PC-9 (cell line): ENCODE measurements around the gene NLRP4. TPM values are rescaled to one million over a fixed set of nuclear protein-coding genes. Genes with fewer than 3 reads are reported as not detected.

Experiments
- BruUV-seq: library from RNA; stranded (reverse); fragments of 400-500 nt; replicated peaks from 2 replicates; lab custom pipeline; 2021; lab: Mats Ljungman, UMichigan
- CTCF ChIA-PET: fragments of 300-600 bp; sonication (Branson Sonifier 250); formaldehyde crosslinking; loops from one replicate; lab custom pipeline; 2022; ENCODE audit warnings: antibody characterized with exemption; lab: Charles Lee
- POLR2A ChIA-PET: fragments of 300-600 bp; sonication (Branson Sonifier 250); formaldehyde crosslinking; loops from one replicate; lab custom pipeline; 2022; ENCODE audit warnings: antibody characterized with exemption; ENCODE audit not compliant: unreplicated experiment; lab: Charles Lee
- DNase-seq, 2 experiments: peaks; one replicate each; pipeline versions ENCODE4 v3.0.0 to v3.0.0-alpha.2; 2015 to 2022; ENCODE audit warnings: mixed read lengths in 1 of 2
- H2AFZ ChIP-seq: fragments of 200-600 bp; sonication (generic); 2 replicates; pipeline ENCODE4 v1.8.1; 2017; ENCODE audit warnings: antibody characterized with exemption
- H3F3A ChIP-seq: fragments of 200-600 bp; sonication (generic); 2 replicates; pipeline ENCODE4 v1.8.1; 2017; ENCODE audit warnings: antibody characterized with exemption, mild to moderate bottlenecking, low read depth; ENCODE audit not compliant: insufficient read depth
- H3K27ac ChIP-seq: fragments of 200-600 bp; sonication (generic); 2 replicates; pipeline ENCODE4 v1.6.1; 2016; ENCODE audit warnings: mixed run types
- H3K27me3 ChIP-seq: fragments of 200-600 bp; sonication (generic); 2 replicates; pipeline ENCODE4 v1.6.1; 2016; ENCODE audit warnings: low read depth, mixed run types; ENCODE audit not compliant: insufficient read depth
- H3K36me3 ChIP-seq: fragments of 200-600 bp; sonication (generic); 2 replicates; pipeline ENCODE4 v1.6.1; 2016; ENCODE audit warnings: low read depth, mixed run types
- H3K4me1 ChIP-seq: fragments of 200-600 bp; sonication (generic); replicated peaks from 2 replicates; pipeline ENCODE4 v1.6.1; 2016; ENCODE audit warnings: mixed run types; ENCODE audit not compliant: insufficient read depth
- H3K4me2 ChIP-seq: fragments of 200-600 bp; sonication (generic); 2 replicates; pipeline ENCODE4 v1.6.1; 2017; ENCODE audit warnings: mixed run types
- H3K4me3 ChIP-seq: fragments of 200-600 bp; sonication (generic); 2 replicates; pipeline ENCODE4 v1.6.1; 2016; ENCODE audit warnings: mixed run types
- H3K79me2 ChIP-seq: fragments of 200-600 bp; sonication (generic); 2 replicates; pipeline ENCODE4 v1.6.1; 2017; ENCODE audit warnings: low read depth, mixed run types
- H3K9me2 ChIP-seq: fragments of 200-600 bp; sonication (generic); 2 replicates; pipeline ENCODE4 v1.8.1; 2017; ENCODE audit warnings: mild to moderate bottlenecking; ENCODE audit not compliant: insufficient read depth
- H3K9me3 ChIP-seq: fragments of 200-600 bp; sonication (generic); 2 replicates; pipeline ENCODE4 v1.8.1; 2016; ENCODE audit warnings: low read depth; ENCODE audit not compliant: insufficient read depth
- H4K20me1 ChIP-seq: fragments of 200-600 bp; sonication (generic); 2 replicates; pipeline ENCODE4 v1.8.1; 2017; ENCODE audit not compliant: insufficient read depth
- EZH2 ChIP-seq: fragments of 200-600 bp; sonication (generic); IDR thresholded peaks from 2 replicates; pipeline ENCODE4 v1.8.0; 2017; ENCODE audit warnings: antibody characterized with exemption, low read depth
- intact Hi-C: fragments of 100-400 bp; cut with micrococcal nuclease; formaldehyde crosslinking; loops from one replicate; pipeline ENCODE4 v1.10.0; 2022; ENCODE audit not compliant: unreplicated experiment
- total RNA-seq: library from RNA; stranded (reverse); gene quantifications from 2 replicates; pipeline ENCODE4 v1.2.3, GENCODE V29; 2021
- TF ChIP-seq, protein P1 (sequence below): fragments of 200-600 bp; sonication (generic); conservative IDR thresholded peaks from 2 replicates; pipeline ENCODE4 v1.6.1; 2017; ENCODE audit warnings: mixed run types, antibody characterized with exemption, mild to moderate bottlenecking, moderate library complexity

Gene NLRP4
- total RNA-seq, 1 experiment from 2014 or later = 1.7 TPM

DNA sequence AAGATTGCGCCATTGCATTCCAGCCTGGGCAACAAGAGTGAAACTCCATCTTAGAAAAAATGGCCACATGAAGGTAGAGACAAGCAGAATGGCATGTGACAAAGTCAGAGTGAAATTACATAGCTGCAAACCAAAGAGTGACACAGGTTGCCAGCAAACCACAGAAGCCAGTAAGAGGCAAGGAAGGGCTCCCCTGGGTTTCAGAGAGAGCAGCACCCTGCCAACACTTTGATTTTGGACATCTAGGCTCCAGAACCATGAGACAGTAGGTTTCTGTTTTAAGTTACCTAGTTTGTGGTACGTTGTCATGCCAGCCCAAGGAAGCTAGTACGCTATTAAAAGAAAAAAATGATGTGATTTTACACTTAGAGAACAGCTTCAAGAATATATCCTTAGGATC lies 1.9 kb downstream of the NLRP4 start:
- no peak overlapping the region for H3K4me2 ChIP-seq
- no peak overlapping the region for H2AFZ ChIP-seq
- peak in 1 of 2 experiments; percentile 34 for DNase-seq
- no peaks in the 10 kb centered on the region for H4K20me1 ChIP-seq
- H3F3A ChIP-seq = no peaks in the 10 kb centered on the region
- H3K4me3 ChIP-seq = no peak overlapping the region
- POLR2A ChIA-PET = no interaction called here
- H3K79me2 ChIP-seq = no peaks in the 10 kb centered on the region
- H3K9me2 ChIP-seq = no peaks in the 10 kb centered on the region
- TF ChIP-seq, protein P1, sequence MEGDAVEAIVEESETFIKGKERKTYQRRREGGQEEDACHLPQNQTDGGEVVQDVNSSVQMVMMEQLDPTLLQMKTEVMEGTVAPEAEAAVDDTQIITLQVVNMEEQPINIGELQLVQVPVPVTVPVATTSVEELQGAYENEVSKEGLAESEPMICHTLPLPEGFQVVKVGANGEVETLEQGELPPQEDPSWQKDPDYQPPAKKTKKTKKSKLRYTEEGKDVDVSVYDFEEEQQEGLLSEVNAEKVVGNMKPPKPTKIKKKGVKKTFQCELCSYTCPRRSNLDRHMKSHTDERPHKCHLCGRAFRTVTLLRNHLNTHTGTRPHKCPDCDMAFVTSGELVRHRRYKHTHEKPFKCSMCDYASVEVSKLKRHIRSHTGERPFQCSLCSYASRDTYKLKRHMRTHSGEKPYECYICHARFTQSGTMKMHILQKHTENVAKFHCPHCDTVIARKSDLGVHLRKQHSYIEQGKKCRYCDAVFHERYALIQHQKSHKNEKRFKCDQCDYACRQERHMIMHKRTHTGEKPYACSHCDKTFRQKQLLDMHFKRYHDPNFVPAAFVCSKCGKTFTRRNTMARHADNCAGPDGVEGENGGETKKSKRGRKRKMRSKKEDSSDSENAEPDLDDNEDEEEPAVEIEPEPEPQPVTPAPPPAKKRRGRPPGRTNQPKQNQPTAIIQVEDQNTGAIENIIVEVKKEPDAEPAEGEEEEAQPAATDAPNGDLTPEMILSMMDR = no peak
- TF ChIP-seq EZH2 = no peak
- CTCF ChIA-PET = no interaction called here
- H3K27me3 ChIP-seq = peaks cover 68% of the 10 kb centered on the region
- intact Hi-C loops = no loop called here
- H3K9me3 ChIP-seq = peaks cover 8% of the 10 kb centered on the region; the same call in 1 of the 2 replicates
- H3K4me1 ChIP-seq = no peaks in the 10 kb centered on the region
- H3K27ac ChIP-seq = no peak overlapping the region
- H3K36me3 ChIP-seq = no peaks in the 10 kb centered on the region
- BruUV-seq = no TSS peak

DNA sequence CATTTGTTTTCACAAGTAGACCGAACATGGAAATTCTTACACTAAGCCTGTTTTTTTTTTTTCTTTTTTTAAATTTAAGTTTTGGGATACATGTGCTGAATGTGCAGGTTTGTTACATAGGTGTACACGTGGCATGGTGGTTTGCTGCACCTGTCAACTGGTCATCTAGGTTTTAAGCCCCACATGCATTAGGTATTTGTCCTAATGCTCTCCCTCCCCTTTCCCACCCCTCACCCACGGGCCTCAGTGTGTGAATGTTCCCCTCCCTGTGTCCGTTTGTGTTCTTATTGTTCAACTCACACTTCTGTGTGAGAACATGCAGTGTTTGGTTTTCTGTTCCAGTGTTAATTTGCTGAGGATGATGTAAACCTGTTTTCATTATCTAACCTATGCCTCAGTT lies 2.6 kb downstream of the NLRP4 start:
- peak in 1 of 2 experiments; percentile 31 for DNase-seq
- no TSS peak for BruUV-seq

DNA sequence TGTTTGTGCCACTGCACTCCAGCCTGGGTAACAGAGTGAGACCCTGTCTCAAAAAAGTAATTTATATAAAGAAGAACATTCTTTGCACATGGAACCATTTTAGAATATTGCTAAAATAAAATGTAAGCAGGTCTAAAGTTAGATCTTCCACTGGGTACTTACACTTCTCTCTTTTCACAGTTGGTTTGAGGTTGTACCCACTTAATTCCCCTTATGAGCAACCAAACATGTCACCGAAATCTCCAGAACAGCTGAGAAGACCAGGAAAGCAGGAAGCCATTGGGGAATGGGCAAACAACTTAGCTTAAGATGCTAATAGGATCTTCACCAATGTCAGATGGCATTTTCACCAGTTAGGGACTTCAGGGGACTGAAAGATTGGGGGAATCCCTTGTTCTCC lies 18.8 kb downstream of the NLRP4 start:
- intact Hi-C loops = no loop called here
- no peak overlapping the region for H3K4me2 ChIP-seq
- no peaks in the 10 kb centered on the region for H3K36me3 ChIP-seq
- H3K9me3 ChIP-seq = 0 out of 2 replicates have a peak, but pooled peaks cover 5% of the 10 kb centered on the region
- H4K20me1 ChIP-seq = no peaks in the 10 kb centered on the region
- no peaks in the 10 kb centered on the region for H3F3A ChIP-seq
- CTCF ChIA-PET = no interaction called here
- H3K9me2 ChIP-seq = no peaks in the 10 kb centered on the region
- no peaks in the 10 kb centered on the region for H3K4me1 ChIP-seq
- H3K27ac ChIP-seq = no peak overlapping the region
- no TSS peak for BruUV-seq
- DNase-seq = peak in 1 of 2 experiments; percentile 26
- POLR2A ChIA-PET = no interaction called here
- no peak overlapping the region for H3K4me3 ChIP-seq
- peaks cover 74% of the 10 kb centered on the region for H3K27me3 ChIP-seq
- no peak overlapping the region for H2AFZ ChIP-seq
- H3K79me2 ChIP-seq = no peaks in the 10 kb centered on the region
- no peak for TF ChIP-seq EZH2
- TF ChIP-seq, protein P1 = no peak

More for the DNA sequence above, 2.6 kb downstream of the NLRP4 start:
- intact Hi-C loops = no loop called here
- H3F3A ChIP-seq = no peaks in the 10 kb centered on the region
- no peak overlapping the region for H3K4me3 ChIP-seq
- no peak overlapping the region for H3K4me2 ChIP-seq
- H3K9me3 ChIP-seq = peaks cover 8% of the 10 kb centered on the region; the same call in 1 of the 2 replicates
- ChIA-PET POLR2A (no interaction called here), CTCF (no interaction called here)
- H4K20me1 ChIP-seq = no peaks in the 10 kb centered on the region
- TF ChIP-seq, protein P1 = no peak
- TF ChIP-seq EZH2 = no peak
- H2AFZ ChIP-seq = no peak overlapping the region
- H3K4me1 ChIP-seq = no peaks in the 10 kb centered on the region
- no peak overlapping the region for H3K27ac ChIP-seq
- peaks cover 70% of the 10 kb centered on the region for H3K27me3 ChIP-seq
- H3K9me2 ChIP-seq = no peaks in the 10 kb centered on the region
- no peaks in the 10 kb centered on the region for H3K79me2 ChIP-seq
- H3K36me3 ChIP-seq = no peaks in the 10 kb centered on the region
